ENCODE measurements around the gene ARHGAP6. TPM values are rescaled to one million over a fixed set of nuclear protein-coding genes. Genes with fewer than 3 reads are reported as not detected.

The ARHGAP6 gene
- total and polyA plus RNA-seq, 2 experiments from 2014 or later, result 0.26 to 0.59 TPM

DNA sequence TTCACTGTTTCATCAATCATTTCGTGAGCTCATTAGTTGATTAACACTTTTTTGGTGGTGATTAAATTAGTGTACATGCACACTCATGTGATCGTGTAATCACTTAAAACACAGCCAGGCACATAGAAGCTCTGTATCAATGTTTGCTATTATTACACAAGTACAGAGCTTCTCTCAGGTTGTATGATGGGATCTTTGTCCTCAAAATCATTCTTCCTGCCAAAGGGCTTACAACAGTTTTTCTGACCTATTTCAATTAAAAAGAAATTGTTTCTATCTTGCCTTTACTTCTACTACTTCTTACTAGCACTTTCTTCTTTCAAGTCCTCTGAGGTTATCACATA, 227.4 kb downstream of the ARHGAP6 start:
- Histone ChIP-seq H3K4me3 (no peak overlapping the region), H3K4me1 (ENCODE audit: insufficient read depth) (no peaks in the 10 kb centered on the region; the same call in 1 of the 2 replicates), H3K9me2 (ENCODE audit: insufficient read depth) (no peaks in the 10 kb centered on the region), H3K27ac (ENCODE audit: low read depth) (no peak overlapping the region), H3K27me3 (ENCODE audit: insufficient read depth) (no peaks in the 10 kb centered on the region), H3K4me2 (no peak overlapping the region; the same call in 1 of the 2 replicates), H4K20me1 (replicated peaks; ENCODE audit: insufficient read depth) (no peaks in the 10 kb centered on the region), H2AFZ (no peak overlapping the region), H3F3A (replicated peaks; ENCODE audit: low read depth) (no peaks in the 10 kb centered on the region), H3K79me2 (replicated peaks; ENCODE audit: insufficient read depth) (no peaks in the 10 kb centered on the region), H3K36me3 (ENCODE audit: insufficient read depth) (no peaks in the 10 kb centered on the region)
- H3K4me3 Mint-ChIP-seq, result no peak overlapping the region
- TF ChIP-seq JUNB (IDR thresholded peaks at IDR 0.05; ENCODE audit: unreplicated experiment) (no peak), CREB1 (CRISPR knock-in tag; IDR thresholded peaks at IDR 0.05; ENCODE audit: low read depth) (no peak), STAT1 (IDR thresholded peaks at IDR 0.05; ENCODE audit: unreplicated experiment) (no peak), EZH2 (IDR thresholded peaks at IDR 0.05; ENCODE audit: low read depth, unreplicated experiment) (no peak), POLR2AphosphoS5 (IDR thresholded peaks at IDR 0.05; ENCODE audit: low read depth) (no peak), NANOG (IDR thresholded peaks at IDR 0.05; ENCODE audit: borderline replicate concordance) (no peak), EZH2phosphoT487 (IDR thresholded peaks at IDR 0.05; ENCODE audit: unreplicated experiment) (no peak), ZNF331 (CRISPR knock-in tag; IDR thresholded peaks at IDR 0.05; ENCODE audit: low read depth) (no peak), ZNF114 (CRISPR knock-in tag; IDR thresholded peaks at IDR 0.05) (no peak)
- TF ChIP-seq, protein P1, sequence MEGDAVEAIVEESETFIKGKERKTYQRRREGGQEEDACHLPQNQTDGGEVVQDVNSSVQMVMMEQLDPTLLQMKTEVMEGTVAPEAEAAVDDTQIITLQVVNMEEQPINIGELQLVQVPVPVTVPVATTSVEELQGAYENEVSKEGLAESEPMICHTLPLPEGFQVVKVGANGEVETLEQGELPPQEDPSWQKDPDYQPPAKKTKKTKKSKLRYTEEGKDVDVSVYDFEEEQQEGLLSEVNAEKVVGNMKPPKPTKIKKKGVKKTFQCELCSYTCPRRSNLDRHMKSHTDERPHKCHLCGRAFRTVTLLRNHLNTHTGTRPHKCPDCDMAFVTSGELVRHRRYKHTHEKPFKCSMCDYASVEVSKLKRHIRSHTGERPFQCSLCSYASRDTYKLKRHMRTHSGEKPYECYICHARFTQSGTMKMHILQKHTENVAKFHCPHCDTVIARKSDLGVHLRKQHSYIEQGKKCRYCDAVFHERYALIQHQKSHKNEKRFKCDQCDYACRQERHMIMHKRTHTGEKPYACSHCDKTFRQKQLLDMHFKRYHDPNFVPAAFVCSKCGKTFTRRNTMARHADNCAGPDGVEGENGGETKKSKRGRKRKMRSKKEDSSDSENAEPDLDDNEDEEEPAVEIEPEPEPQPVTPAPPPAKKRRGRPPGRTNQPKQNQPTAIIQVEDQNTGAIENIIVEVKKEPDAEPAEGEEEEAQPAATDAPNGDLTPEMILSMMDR (conservative IDR thresholded peaks at IDR 0.05; ENCODE audit: low read depth in 2 of 2), result no peak
- TF ChIP-seq, protein P2, sequence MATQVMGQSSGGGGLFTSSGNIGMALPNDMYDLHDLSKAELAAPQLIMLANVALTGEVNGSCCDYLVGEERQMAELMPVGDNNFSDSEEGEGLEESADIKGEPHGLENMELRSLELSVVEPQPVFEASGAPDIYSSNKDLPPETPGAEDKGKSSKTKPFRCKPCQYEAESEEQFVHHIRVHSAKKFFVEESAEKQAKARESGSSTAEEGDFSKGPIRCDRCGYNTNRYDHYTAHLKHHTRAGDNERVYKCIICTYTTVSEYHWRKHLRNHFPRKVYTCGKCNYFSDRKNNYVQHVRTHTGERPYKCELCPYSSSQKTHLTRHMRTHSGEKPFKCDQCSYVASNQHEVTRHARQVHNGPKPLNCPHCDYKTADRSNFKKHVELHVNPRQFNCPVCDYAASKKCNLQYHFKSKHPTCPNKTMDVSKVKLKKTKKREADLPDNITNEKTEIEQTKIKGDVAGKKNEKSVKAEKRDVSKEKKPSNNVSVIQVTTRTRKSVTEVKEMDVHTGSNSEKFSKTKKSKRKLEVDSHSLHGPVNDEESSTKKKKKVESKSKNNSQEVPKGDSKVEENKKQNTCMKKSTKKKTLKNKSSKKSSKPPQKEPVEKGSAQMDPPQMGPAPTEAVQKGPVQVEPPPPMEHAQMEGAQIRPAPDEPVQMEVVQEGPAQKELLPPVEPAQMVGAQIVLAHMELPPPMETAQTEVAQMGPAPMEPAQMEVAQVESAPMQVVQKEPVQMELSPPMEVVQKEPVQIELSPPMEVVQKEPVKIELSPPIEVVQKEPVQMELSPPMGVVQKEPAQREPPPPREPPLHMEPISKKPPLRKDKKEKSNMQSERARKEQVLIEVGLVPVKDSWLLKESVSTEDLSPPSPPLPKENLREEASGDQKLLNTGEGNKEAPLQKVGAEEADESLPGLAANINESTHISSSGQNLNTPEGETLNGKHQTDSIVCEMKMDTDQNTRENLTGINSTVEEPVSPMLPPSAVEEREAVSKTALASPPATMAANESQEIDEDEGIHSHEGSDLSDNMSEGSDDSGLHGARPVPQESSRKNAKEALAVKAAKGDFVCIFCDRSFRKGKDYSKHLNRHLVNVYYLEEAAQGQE (IDR thresholded peaks at IDR 0.05; ENCODE audit: unreplicated experiment), result no peak
- TF ChIP-seq, protein P3, sequence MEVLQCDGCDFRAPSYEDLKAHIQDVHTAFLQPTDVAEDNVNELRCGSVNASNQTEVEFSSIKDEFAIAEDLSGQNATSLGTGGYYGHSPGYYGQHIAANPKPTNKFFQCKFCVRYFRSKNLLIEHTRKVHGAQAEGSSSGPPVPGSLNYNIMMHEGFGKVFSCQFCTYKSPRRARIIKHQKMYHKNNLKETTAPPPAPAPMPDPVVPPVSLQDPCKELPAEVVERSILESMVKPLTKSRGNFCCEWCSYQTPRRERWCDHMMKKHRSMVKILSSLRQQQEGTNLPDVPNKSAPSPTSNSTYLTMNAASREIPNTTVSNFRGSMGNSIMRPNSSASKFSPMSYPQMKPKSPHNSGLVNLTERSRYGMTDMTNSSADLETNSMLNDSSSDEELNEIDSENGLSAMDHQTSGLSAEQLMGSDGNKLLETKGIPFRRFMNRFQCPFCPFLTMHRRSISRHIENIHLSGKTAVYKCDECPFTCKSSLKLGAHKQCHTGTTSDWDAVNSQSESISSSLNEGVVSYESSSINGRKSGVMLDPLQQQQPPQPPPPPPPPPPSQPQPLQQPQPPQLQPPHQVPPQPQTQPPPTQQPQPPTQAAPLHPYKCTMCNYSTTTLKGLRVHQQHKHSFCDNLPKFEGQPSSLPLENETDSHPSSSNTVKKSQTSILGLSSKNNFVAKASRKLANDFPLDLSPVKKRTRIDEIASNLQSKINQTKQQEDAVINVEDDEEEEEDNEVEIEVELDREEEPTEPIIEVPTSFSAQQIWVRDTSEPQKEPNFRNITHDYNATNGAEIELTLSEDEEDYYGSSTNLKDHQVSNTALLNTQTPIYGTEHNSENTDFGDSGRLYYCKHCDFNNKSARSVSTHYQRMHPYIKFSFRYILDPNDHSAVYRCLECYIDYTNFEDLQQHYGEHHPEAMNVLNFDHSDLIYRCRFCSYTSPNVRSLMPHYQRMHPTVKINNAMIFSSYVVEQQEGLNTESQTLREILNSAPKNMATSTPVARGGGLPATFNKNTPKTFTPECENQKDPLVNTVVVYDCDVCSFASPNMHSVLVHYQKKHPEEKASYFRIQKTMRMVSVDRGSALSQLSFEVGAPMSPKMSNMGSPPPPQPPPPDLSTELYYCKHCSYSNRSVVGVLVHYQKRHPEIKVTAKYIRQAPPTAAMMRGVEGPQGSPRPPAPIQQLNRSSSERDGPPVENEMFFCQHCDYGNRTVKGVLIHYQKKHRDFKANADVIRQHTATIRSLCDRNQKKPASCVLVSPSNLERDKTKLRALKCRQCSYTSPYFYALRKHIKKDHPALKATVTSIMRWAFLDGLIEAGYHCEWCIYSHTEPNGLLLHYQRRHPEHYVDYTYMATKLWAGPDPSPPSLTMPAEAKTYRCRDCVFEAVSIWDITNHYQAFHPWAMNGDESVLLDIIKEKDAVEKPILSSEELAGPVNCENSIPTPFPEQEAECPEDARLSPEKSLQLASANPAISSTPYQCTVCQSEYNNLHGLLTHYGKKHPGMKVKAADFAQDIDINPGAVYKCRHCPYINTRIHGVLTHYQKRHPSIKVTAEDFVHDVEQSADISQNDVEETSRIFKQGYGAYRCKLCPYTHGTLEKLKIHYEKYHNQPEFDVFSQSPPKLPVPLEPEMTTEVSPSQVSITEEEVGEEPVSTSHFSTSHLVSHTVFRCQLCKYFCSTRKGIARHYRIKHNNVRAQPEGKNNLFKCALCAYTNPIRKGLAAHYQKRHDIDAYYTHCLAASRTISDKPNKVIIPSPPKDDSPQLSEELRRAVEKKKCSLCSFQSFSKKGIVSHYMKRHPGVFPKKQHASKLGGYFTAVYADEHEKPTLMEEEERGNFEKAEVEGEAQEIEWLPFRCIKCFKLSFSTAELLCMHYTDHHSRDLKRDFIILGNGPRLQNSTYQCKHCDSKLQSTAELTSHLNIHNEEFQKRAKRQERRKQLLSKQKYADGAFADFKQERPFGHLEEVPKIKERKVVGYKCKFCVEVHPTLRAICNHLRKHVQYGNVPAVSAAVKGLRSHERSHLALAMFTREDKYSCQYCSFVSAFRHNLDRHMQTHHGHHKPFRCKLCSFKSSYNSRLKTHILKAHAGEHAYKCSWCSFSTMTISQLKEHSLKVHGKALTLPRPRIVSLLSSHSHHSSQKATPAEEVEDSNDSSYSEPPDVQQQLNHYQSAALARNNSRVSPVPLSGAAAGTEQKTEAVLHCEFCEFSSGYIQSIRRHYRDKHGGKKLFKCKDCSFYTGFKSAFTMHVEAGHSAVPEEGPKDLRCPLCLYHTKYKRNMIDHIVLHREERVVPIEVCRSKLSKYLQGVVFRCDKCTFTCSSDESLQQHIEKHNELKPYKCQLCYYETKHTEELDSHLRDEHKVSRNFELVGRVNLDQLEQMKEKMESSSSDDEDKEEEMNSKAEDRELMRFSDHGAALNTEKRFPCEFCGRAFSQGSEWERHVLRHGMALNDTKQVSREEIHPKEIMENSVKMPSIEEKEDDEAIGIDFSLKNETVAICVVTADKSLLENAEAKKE (CRISPR knock-in tag; IDR thresholded peaks at IDR 0.05), result no peak
- TF ChIP-seq, protein P4, sequence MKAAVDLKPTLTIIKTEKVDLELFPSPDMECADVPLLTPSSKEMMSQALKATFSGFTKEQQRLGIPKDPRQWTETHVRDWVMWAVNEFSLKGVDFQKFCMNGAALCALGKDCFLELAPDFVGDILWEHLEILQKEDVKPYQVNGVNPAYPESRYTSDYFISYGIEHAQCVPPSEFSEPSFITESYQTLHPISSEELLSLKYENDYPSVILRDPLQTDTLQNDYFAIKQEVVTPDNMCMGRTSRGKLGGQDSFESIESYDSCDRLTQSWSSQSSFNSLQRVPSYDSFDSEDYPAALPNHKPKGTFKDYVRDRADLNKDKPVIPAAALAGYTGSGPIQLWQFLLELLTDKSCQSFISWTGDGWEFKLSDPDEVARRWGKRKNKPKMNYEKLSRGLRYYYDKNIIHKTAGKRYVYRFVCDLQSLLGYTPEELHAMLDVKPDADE (IDR thresholded peaks at IDR 0.05), result no peak
- DNase-seq (ENCODE audit: low spot score) (no peak), ATAC-seq (no peak)
- H3K27me3 Mint-ChIP-seq (ENCODE audit: insufficient read depth, low read depth, poor library complexity), result no peaks in the 10 kb centered on the region
- H3K27ac Mint-ChIP-seq, result no peak overlapping the region; the same call in 1 of the 2 replicates
- no peaks in the 10 kb centered on the region for H3K9me3 Mint-ChIP-seq
- H3K36me3 Mint-ChIP-seq (ENCODE audit: low read depth), result no peaks in the 10 kb centered on the region
- H3K4me1 Mint-ChIP-seq, result peaks cover 15% of the 10 kb centered on the region
